ENCODE results near the gene CTNND1. TPM values are rescaled to one million over a fixed set of nuclear protein-coding genes. Genes with fewer than 3 reads are reported as not detected.

CTNND1 gene
- total and polyA plus RNA-seq, 9 of the 15 experiments (the other 6 are each of a cell fraction or from before 2014, with no cell fraction given) = 11.1 to 74.0 (median 43.3) TPM

DNA sequence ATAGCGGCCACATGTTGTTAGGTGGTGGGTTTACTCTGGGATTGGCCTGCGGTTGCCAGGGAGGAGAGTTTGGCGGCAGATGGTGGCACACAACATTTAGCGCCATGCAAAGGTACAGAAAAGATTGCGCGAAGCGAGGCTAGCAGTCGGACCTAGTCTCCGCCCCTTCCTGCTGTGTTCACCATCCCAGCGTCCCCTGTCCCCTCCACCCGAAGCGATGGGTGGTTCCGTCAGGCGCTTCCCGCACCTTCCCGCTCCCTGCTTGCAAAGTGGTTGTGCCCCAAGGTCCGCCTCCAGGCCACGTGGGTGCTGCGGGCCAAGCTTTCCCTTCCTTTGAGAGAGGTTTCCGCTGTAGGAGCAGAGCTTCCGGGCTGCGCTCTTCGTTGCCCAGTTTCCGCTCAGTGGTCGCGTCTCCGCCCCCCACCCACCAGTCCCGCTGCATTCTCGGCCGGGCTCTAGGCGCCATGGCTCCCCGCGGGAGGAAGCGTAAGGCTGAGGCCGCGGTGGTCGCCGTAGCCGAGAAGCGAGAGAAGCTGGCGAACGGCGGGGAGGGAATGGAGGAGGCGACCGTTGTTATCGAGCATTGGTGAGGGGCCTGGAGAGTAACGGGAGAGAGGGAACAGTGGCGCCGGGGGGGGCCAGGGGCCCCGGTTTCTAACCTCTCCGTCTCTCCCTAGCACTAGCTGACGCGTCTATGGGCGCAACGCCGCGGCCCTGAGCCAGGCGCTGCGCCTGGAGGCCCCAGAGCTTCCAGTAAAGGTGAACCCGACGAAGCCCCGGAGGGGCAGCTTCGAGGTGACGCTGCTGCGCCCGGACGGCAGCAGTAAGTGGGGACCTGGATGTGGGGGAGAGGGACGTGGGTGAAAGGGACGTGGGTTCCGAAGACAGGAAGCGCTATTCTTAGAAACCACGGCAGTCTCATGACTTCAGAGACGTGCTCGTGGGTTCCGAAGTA is 20.2 kb upstream of the CTNND1 start, which contains the start of gene SELENOH (continued):
- peak; percentile 92; the same call in 1 of the 2 replicates for TF ChIP-seq CBFB (CRISPR knock-in tag; IDR thresholded peaks at IDR 0.05)
- TF ChIP-seq BDP1 (IDR thresholded peaks at IDR 0.05; ENCODE audit: insufficient read depth, insufficient read length) = no peak
- no peak for TF ChIP-seq NCOA2 (IDR thresholded peaks at IDR 0.05; ENCODE audit: partially characterized antibody in 2 of 2)
- TF ChIP-seq SNRNP70 (optimal IDR thresholded peaks at IDR 0.05; ENCODE audit: low read depth, low read length) = no peak
- no peak for TF ChIP-seq ZNF140 (CRISPR knock-in tag; IDR thresholded peaks at IDR 0.05)
- TF ChIP-seq, protein P1, sequence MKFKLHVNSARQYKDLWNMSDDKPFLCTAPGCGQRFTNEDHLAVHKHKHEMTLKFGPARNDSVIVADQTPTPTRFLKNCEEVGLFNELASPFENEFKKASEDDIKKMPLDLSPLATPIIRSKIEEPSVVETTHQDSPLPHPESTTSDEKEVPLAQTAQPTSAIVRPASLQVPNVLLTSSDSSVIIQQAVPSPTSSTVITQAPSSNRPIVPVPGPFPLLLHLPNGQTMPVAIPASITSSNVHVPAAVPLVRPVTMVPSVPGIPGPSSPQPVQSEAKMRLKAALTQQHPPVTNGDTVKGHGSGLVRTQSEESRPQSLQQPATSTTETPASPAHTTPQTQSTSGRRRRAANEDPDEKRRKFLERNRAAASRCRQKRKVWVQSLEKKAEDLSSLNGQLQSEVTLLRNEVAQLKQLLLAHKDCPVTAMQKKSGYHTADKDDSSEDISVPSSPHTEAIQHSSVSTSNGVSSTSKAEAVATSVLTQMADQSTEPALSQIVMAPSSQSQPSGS (CRISPR knock-in tag; IDR thresholded peaks at IDR 0.05) = no peak
- TF ChIP-seq, protein P2, sequence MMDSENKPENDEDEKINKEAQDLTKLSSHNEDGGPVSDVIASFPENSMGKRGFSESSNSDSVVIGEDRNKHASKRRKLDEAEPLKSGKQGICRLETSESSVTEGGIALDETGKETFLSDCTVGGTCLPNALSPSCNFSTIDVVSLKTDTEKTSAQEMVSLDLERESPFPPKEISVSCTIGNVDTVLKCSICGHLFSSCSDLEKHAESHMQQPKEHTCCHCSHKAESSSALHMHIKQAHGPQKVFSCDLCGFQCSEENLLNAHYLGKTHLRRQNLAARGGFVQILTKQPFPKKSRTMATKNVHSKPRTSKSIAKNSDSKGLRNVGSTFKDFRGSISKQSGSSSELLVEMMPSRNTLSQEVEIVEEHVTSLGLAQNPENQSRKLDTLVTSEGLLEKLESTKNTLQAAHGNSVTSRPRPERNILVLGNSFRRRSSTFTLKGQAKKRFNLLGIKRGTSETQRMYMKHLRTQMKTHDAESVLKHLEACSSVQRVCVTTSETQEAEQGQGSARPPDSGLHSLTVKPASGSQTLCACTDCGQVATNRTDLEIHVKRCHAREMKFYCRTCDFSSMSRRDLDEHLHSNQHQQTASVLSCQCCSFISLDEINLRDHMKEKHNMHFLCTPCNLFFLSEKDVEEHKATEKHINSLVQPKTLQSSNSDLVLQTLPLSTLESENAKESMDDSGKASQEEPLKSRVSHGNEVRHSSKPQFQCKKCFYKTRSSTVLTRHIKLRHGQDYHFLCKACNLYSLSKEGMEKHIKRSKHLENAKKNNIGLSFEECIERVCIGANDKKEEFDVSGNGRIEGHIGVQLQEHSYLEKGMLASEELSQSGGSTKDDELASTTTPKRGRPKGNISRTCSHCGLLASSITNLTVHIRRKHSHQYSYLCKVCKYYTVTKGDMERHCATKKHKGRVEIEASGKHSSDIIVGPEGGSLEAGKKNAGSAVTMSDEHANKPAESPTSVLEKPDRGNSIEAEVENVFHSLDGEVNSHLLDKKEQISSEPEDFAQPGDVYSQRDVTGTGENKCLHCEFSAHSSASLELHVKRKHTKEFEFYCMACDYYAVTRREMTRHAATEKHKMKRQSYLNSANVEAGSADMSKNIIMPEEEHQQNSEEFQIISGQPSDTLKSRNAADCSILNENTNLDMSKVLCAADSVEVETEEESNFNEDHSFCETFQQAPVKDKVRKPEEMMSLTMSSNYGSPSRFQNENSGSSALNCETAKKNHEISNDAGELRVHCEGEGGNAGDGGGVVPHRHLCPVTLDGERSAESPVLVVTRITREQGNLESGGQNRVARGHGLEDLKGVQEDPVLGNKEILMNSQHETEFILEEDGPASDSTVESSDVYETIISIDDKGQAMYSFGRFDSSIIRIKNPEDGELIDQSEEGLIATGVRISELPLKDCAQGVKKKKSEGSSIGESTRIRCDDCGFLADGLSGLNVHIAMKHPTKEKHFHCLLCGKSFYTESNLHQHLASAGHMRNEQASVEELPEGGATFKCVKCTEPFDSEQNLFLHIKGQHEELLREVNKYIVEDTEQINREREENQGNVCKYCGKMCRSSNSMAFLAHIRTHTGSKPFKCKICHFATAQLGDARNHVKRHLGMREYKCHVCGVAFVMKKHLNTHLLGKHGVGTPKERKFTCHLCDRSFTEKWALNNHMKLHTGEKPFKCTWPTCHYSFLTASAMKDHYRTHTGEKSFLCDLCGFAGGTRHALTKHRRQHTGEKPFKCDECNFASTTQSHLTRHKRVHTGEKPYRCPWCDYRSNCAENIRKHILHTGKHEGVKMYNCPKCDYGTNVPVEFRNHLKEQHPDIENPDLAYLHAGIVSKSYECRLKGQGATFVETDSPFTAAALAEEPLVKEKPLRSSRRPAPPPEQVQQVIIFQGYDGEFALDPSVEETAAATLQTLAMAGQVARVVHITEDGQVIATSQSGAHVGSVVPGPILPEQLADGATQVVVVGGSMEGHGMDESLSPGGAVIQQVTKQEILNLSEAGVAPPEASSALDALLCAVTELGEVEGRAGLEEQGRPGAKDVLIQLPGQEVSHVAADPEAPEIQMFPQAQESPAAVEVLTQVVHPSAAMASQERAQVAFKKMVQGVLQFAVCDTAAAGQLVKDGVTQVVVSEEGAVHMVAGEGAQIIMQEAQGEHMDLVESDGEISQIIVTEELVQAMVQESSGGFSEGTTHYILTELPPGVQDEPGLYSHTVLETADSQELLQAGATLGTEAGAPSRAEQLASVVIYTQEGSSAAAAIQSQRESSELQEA (IDR thresholded peaks at IDR 0.05; ENCODE audit: low read depth) = no peak
- peak; percentile 93 for TF ChIP-seq TAF1 (IDR thresholded peaks at IDR 0.05; ENCODE audit: control insufficient read depth, extremely low read depth, insufficient read depth, low read length, severe bottlenecking)
- no peak for TF ChIP-seq DMBX1 (CRISPR knock-in tag; IDR thresholded peaks at IDR 0.05; ENCODE audit: borderline replicate concordance)
- TF ChIP-seq TAL1 (IDR thresholded peaks at IDR 0.05) = no peak
- peak; percentile 77; the same call in 1 of the 2 replicates for TF ChIP-seq JUN (IDR thresholded peaks at IDR 0.05; ENCODE audit: borderline replicate concordance, low read depth, low read length)
- TF ChIP-seq JUN (CRISPR knock-in tag; IDR thresholded peaks at IDR 0.05; ENCODE audit: borderline replicate concordance) = peak; percentile 55; the same call in 1 of the 2 replicates
- no peak for TF ChIP-seq HMG20B (CRISPR knock-in tag; IDR thresholded peaks at IDR 0.05)
- no peak for TF ChIP-seq CCAR2 (IDR thresholded peaks at IDR 0.05; ENCODE audit: low read depth, low read length)
- TF ChIP-seq, protein P3, sequence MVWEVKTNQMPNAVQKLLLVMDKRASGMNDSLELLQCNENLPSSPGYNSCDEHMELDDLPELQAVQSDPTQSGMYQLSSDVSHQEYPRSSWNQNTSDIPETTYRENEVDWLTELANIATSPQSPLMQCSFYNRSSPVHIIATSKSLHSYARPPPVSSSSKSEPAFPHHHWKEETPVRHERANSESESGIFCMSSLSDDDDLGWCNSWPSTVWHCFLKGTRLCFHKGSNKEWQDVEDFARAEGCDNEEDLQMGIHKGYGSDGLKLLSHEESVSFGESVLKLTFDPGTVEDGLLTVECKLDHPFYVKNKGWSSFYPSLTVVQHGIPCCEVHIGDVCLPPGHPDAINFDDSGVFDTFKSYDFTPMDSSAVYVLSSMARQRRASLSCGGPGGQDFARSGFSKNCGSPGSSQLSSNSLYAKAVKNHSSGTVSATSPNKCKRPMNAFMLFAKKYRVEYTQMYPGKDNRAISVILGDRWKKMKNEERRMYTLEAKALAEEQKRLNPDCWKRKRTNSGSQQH (CRISPR knock-in tag; IDR thresholded peaks at IDR 0.05) = no peak; the same call in 1 of the 2 replicates

All from K562 (cell line).